ENCODE data around the gene PAX7.

PAX7 gene

DNA sequence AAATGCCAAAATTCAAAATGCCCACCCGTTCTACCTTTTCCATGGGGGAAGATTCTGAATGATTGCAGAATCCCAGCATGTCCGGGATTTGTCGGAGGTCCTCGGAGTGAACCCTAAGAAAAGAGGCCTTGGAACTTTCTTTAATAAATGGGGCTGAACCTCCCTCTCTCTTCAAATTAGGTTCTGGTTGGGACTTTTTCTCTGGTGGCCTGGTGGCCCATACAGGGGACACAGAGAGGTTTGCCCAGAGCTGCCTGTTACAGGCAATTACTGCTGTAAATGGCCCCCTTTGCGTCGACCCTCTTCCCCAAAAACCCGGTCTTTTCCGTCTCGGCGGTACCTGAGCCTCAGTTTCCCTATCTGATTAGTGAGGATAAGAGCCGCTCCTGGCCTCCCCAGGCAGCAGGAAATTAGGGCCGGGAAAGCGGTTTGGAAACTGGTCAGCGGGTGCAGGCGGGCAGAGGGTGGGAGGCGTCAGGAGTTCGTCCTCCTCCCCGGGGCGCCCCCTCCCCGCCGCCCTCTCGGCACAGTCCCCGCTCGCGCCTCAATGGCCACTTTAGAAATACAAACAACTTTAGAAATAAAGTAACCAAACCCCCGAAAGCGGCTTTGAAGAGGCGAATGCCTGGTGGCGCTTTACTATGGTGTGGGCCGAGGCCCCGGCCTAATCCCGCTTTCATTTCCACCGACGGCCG lies 15.6 kb downstream of the PAX7 start:
- TF ChIP-seq NFIC (IDR thresholded peaks at IDR 0.05) (no peak), TAF1 (IDR thresholded peaks at IDR 0.05; ENCODE audit: low read depth) (no peak), CEBPB (IDR thresholded peaks at IDR 0.05) (no peak), RAD21 (IDR thresholded peaks at IDR 0.05; ENCODE audit: low read depth) (no peak), CREB1 (IDR thresholded peaks at IDR 0.05; ENCODE audit: low read depth) (no peak), TCF12 (IDR thresholded peaks at IDR 0.05; ENCODE audit: low read depth) (no peak), ZBTB7A (IDR thresholded peaks at IDR 0.05; ENCODE audit: low read depth) (no peak), EGR1 (IDR thresholded peaks at IDR 0.05) (no peak), TEAD4 (IDR thresholded peaks at IDR 0.05) (no peak), YY1 (IDR thresholded peaks at IDR 0.05; ENCODE audit: low read depth) (no peak), EP300 (IDR thresholded peaks at IDR 0.05; ENCODE audit: borderline replicate concordance) (no peak), FOXM1 (IDR thresholded peaks at IDR 0.05; ENCODE audit: borderline replicate concordance, low read depth) (no peak)
- TF ChIP-seq, protein P1, sequence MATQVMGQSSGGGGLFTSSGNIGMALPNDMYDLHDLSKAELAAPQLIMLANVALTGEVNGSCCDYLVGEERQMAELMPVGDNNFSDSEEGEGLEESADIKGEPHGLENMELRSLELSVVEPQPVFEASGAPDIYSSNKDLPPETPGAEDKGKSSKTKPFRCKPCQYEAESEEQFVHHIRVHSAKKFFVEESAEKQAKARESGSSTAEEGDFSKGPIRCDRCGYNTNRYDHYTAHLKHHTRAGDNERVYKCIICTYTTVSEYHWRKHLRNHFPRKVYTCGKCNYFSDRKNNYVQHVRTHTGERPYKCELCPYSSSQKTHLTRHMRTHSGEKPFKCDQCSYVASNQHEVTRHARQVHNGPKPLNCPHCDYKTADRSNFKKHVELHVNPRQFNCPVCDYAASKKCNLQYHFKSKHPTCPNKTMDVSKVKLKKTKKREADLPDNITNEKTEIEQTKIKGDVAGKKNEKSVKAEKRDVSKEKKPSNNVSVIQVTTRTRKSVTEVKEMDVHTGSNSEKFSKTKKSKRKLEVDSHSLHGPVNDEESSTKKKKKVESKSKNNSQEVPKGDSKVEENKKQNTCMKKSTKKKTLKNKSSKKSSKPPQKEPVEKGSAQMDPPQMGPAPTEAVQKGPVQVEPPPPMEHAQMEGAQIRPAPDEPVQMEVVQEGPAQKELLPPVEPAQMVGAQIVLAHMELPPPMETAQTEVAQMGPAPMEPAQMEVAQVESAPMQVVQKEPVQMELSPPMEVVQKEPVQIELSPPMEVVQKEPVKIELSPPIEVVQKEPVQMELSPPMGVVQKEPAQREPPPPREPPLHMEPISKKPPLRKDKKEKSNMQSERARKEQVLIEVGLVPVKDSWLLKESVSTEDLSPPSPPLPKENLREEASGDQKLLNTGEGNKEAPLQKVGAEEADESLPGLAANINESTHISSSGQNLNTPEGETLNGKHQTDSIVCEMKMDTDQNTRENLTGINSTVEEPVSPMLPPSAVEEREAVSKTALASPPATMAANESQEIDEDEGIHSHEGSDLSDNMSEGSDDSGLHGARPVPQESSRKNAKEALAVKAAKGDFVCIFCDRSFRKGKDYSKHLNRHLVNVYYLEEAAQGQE (IDR thresholded peaks at IDR 0.05; ENCODE audit: low read depth), result no peak
- TF ChIP-seq, protein P2, sequence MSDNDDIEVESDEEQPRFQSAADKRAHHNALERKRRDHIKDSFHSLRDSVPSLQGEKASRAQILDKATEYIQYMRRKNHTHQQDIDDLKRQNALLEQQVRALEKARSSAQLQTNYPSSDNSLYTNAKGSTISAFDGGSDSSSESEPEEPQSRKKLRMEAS (IDR thresholded peaks at IDR 0.05), result no peak
- TF ChIP-seq, protein P3, sequence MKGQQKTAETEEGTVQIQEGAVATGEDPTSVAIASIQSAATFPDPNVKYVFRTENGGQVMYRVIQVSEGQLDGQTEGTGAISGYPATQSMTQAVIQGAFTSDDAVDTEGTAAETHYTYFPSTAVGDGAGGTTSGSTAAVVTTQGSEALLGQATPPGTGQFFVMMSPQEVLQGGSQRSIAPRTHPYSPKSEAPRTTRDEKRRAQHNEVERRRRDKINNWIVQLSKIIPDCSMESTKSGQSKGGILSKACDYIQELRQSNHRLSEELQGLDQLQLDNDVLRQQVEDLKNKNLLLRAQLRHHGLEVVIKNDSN (IDR thresholded peaks at IDR 0.05), result no peak

DNA sequence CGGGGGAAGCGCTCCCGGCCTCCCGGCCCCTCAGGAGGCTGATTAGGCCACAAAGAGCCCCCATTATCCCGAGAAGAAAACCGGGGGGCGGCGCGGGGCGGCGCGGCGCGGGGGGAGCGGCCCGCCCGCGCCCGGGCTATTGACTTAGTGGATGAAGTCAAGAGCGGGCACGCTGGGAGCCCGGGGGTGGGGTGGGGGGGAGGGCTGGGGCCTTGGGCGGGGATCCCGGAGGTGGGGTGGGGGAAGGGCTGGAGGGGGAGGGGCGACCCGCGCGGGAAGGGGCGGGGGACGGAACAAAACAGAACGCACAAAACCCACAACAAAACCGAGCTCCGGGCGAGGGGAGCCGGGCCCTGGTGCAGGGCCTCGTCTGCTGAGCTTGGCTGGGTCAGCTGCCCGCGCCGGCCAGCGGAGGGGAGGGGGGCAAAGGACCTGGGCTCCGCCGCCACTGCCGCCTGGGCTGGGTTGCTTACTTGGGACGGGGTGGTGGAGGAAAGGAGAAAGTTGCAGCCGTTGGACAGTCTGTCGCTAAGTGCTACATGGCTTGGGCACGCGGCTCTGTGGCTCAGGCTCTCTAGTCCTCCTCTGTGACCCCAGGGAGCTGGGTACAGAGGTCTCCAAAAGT lies 16.3 kb downstream of the PAX7 start:
- TF ChIP-seq EP300 (IDR thresholded peaks at IDR 0.05; ENCODE audit: borderline replicate concordance), result no peak
- TF ChIP-seq TCF12 (IDR thresholded peaks at IDR 0.05; ENCODE audit: low read depth), result no peak
- TF ChIP-seq NFIC (IDR thresholded peaks at IDR 0.05), result no peak
- TF ChIP-seq, protein P1 (IDR thresholded peaks at IDR 0.05; ENCODE audit: low read depth), result no peak
- no peak for TF ChIP-seq ZBTB7A (IDR thresholded peaks at IDR 0.05; ENCODE audit: low read depth)
- TF ChIP-seq FOXM1 (IDR thresholded peaks at IDR 0.05; ENCODE audit: borderline replicate concordance, low read depth), result no peak
- no peak for TF ChIP-seq YY1 (IDR thresholded peaks at IDR 0.05; ENCODE audit: low read depth)
- TF ChIP-seq TAF1 (IDR thresholded peaks at IDR 0.05; ENCODE audit: low read depth), result no peak
- TF ChIP-seq CEBPB (IDR thresholded peaks at IDR 0.05), result no peak
- no peak for TF ChIP-seq RAD21 (IDR thresholded peaks at IDR 0.05; ENCODE audit: low read depth)
- TF ChIP-seq, protein P3 (IDR thresholded peaks at IDR 0.05), result no peak
- TF ChIP-seq, protein P2 (IDR thresholded peaks at IDR 0.05), result no peak
- no peak for TF ChIP-seq TEAD4 (IDR thresholded peaks at IDR 0.05)
- no peak for TF ChIP-seq EGR1 (IDR thresholded peaks at IDR 0.05)
- TF ChIP-seq CREB1 (IDR thresholded peaks at IDR 0.05; ENCODE audit: low read depth), result no peak

DNA sequence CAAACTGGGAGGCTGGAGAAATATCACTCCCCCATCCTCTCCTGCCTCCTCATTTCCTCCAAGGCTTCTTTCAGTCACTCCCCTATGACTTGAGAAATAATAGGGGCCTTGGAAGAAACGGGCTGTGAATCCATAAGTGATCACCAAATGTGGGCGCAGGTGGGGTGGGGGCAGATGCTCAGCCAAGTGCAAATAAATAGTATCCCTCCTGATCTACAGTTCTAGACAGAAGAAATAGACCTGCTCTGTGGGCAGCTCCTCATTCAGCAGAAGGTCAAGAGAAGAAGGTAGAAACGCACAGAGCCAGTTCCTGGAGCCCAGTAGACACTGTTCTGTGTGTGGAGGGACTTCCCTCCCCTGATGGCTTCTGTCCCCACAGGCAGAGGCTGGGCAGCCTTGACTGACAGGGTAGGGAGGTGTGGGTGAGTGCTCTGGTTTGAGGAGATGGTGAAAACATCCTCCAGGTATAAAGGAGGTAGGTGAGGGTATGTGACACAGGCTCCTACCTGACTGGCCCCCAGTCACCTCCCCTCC lies 17.1 kb downstream of the PAX7 start:
- no peak for TF ChIP-seq EGR1 (IDR thresholded peaks at IDR 0.05)

DNA sequence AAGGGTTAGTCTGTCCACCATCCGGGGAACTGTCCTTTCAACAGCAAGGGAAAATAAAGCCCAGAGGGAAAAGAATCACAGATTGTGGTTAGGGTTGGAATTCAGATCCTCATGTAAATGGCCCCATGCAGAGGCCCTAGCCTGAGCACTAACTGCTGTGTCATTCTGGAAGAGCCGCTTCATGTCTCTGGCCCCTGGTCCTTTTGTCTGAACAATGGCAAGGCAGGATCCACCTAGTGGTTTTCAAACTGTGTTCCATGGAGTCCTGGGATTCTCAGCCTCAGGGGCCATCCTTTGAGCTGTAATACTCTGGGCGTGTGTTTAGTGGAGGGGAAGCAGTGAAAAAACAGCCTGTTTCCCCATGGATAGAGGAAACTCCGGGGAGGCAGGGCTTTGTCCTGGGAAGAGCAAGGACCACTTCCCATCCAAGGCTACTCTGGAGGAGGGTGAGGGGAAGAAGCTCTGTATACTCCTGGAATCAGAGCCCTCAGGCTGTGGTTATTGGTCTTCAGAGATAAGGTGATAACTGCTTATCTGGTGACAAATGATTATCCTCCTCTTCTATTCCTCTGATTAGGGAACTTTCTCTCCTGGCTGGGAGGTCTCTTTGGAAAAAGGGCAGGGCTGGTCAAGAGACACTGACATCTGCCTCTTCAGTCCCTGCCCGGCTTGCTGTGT lies 19.2 kb downstream of the PAX7 start:
- TF ChIP-seq TAF1 (IDR thresholded peaks at IDR 0.05; ENCODE audit: low read depth), result no peak

DNA sequence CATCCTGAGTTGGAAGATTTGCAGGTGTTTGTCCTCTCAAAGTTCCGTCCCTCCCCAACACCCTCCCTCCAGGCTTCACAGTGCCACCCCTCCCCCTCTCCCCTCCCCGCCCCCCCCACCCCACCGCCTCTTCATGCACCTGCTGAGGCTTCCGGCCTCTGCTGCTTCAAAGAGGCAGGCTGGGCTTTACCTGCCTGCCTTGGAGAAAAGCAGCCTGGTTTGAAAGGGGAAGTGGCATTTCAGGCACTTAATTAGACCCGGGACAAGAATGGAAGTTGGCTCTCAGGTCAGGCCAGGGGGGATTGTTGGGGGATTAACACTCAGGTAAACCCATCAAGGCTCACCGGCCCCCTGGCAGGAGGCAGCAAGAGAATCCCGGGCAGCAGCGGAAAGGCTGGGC lies 21.1 kb downstream of the PAX7 start:
- TF ChIP-seq, protein P1 (IDR thresholded peaks at IDR 0.05; ENCODE audit: low read depth), result no peak
- no peak for TF ChIP-seq EGR1 (IDR thresholded peaks at IDR 0.05)
- TF ChIP-seq NFIC (IDR thresholded peaks at IDR 0.05), result no peak
- TF ChIP-seq CREB1 (IDR thresholded peaks at IDR 0.05; ENCODE audit: low read depth), result no peak
- TF ChIP-seq, protein P2 (IDR thresholded peaks at IDR 0.05), result no peak
- no peak for TF ChIP-seq EP300 (IDR thresholded peaks at IDR 0.05; ENCODE audit: borderline replicate concordance)
- no peak for TF ChIP-seq TCF12 (IDR thresholded peaks at IDR 0.05; ENCODE audit: low read depth)
- TF ChIP-seq FOXM1 (IDR thresholded peaks at IDR 0.05; ENCODE audit: borderline replicate concordance, low read depth), result no peak
- no peak for TF ChIP-seq YY1 (IDR thresholded peaks at IDR 0.05; ENCODE audit: low read depth)
